GM10266 (cell line): ENCODE measurements around the gene SECISBP2L.
A peak's percentile ranks its signal among the peaks of the same experiment; 100 is the strongest.

ENCODE experiments used
- DNase-seq: peaks from one replicate; pipeline ENCODE4 v3.0.0; 2012; ENCODE audit errors: extremely low spot score
- TF ChIP-seq, protein P1 (sequence below): IDR thresholded peaks from 2 replicates; pipeline ENCODE4 v1.5.1; 2012; ENCODE audit warnings: mild to moderate bottlenecking, low read depth; ENCODE audit not compliant: control insufficient read depth, insufficient read depth; ENCODE audit errors: missing control alignments

SECISBP2L gene

DNA sequence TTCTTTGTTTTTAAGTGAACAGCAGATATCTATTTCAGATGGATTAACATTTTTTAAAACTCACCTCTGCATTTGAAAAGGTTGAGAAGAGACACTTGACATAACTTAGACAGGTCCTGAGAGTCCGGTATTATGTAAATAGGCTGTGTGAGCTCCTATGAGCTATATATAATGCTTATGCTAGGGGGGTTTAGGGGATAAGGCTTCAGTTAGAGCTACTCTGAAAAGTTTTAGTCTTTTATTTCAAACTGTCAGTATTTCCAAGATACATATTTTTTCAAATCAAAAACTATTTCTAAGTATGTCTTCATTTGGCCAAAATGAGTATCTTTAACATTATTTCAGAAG is 99.4 kb downstream of the SECISBP2L start:
- TF ChIP-seq, protein P1, sequence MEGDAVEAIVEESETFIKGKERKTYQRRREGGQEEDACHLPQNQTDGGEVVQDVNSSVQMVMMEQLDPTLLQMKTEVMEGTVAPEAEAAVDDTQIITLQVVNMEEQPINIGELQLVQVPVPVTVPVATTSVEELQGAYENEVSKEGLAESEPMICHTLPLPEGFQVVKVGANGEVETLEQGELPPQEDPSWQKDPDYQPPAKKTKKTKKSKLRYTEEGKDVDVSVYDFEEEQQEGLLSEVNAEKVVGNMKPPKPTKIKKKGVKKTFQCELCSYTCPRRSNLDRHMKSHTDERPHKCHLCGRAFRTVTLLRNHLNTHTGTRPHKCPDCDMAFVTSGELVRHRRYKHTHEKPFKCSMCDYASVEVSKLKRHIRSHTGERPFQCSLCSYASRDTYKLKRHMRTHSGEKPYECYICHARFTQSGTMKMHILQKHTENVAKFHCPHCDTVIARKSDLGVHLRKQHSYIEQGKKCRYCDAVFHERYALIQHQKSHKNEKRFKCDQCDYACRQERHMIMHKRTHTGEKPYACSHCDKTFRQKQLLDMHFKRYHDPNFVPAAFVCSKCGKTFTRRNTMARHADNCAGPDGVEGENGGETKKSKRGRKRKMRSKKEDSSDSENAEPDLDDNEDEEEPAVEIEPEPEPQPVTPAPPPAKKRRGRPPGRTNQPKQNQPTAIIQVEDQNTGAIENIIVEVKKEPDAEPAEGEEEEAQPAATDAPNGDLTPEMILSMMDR: no peak
- no peak for DNase-seq

DNA sequence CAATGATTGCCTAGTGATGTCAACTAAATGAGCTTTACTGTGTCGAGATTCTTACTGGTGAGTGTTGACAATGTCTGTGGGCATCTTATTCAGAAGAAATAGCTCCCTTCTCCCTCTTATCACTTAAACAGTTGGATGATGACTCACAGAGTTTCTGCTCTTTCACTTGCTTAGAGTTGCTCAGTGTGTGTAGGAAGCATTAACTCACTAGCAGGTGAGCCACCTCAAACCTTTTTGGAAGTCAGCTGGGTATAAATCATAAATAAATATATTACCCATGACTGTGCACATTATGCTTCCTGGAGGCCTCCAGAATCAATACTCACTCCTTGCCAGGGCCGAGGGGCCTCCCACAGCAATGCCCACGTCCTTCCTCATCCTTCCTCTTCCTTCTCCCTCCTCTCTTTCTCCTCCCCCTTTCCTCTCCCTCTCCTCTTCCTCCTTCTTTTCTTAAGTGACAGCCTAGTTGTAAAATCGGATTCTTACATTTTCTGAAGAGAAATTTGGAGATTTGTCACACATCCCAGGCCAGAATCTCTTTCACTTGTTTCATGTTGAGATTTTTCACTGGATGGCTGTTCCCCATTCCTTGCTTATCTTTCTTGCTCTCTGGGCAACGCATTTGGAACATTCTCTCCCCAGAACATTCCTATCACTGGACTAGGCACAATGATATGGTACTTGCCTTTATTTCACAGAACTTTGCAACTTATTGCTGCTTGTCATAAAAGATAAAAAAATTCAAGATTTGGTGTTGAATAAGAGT is 100.0 kb downstream of the SECISBP2L start:
- DNase-seq: no peak
- TF ChIP-seq, protein P1: no peak

DNA sequence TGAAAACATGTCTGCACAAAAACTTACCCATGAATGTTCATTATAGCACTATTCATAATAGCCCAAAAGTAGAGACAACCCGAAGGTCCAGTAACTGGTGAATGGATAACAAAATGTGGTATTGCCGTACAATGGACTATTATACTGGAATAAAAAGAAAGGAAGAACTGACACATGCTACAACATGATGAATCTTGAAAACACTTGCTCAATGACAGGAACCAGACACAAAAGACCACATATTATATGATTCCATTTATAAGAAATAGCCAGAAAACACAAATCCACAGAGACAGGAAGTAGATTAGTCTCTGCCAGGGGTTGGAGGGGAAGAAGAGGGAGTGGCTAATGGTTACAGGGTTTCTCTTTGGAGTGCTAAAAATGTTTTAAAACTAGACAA is 100.9 kb downstream of the SECISBP2L start:
- DNase-seq: no peak
- TF ChIP-seq, protein P1: no peak

DNA sequence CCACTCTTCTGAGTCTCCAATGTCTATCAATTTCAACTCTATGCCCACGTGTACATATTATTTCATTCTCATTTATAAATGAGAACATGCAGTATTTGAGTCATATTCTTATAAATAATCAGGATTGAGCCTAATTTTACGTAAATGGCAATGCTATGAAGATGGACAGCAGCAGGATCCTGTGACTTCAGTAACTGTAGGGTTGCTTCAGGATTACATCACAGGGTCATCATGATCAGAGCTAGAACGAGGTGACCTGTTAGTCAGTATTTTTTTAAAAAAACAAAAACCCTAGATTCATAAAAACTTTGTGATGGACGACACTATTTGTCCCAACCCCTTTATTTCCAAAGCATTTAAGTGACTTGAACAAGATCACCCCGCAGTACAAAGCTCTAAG is 104.3 kb downstream of the SECISBP2L start:
- DNase-seq: no peak
- TF ChIP-seq, protein P1: no peak

DNA sequence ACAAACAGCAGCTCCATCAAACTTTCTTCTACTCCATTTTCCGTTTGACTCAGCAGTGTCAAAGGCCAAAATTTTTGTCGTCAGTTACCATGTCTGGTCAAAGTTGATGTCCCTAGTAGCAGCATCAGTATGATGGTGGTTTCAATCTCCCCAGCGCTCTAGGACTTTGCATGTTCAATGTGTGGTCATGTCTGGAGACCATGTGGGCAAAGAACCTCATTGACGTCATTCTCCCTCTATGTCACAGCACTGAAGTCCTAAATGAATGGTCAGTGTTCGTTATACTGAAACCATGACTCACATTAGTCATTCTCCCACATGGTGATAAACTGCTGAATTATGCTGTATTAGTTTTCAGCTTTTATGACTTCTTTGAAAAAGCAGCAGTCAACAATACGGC is 105.7 kb downstream of the SECISBP2L start:
- TF ChIP-seq, protein P1: no peak
- peak; percentile 54 for DNase-seq

DNA sequence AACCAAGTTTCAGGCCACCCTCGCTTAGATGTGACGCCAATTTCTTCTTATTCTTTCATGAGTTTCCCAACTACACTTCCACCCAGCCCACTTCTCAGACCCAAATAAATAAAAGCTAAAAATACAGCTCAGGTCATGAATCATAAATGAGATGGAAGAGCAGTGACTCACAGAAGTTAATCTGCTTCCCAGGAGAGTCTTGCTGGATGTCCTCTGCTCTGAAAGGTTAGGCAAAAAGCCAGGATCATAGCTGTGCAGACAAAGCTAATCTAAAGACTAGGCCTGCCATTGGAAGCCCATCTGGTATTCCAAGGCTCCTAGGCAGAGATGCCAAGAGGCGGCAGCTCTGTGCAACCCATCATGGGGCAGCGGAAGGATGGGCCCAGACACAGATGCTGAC is 106.6 kb downstream of the SECISBP2L start:
- TF ChIP-seq, protein P1: no peak
- DNase-seq: no peak
